AG04450 (cell line): Measurements from ENCODE around the gene AWAT1. TPM values are rescaled to one million over a fixed set of nuclear protein-coding genes. Genes with fewer than 3 reads are reported as not detected.
A peak's percentile ranks its signal among the peaks of the same experiment; 100 is the strongest.

Source experiments
- CTCF ChIA-PET: fragments of 300-600, 350-600 bp; formaldehyde crosslinking; extraction: SDS; loops from one replicate; lab custom pipeline; 2022; ENCODE audit warnings: antibody characterized with exemption, inconsistent platforms; lab: Charles Lee
- POLR2A ChIA-PET: fragments of 350-600 bp; formaldehyde crosslinking; extraction: SDS; loops from one replicate; lab custom pipeline; 2021; ENCODE audit warnings: antibody characterized with exemption, inconsistent platforms; lab: Yijun Ruan, JAX
- DNase-seq: peaks from one replicate; pipeline ENCODE4 v3.0.0-alpha.2; 2011; ENCODE audit warnings: low read depth, low spot score
- H3K27ac ChIP-seq: one replicate; pipeline ENCODE4 v1.5.1; 2012; ENCODE audit warnings: low read depth, low read length, control low read depth
- H3K27me3 ChIP-seq: one replicate; pipeline ENCODE4 v1.6.0; 2012; ENCODE audit warnings: low read length; ENCODE audit not compliant: control insufficient read depth, insufficient read depth
- H3K4me3 ChIP-seq: 2 replicates; pipeline ENCODE4 v1.5.1; 2011; ENCODE audit warnings: mild to moderate bottlenecking, low read depth, low read length, control low read depth
- H3K9me3 ChIP-seq: 2 replicates; pipeline ENCODE4 v1.5.1; 2012; ENCODE audit warnings: low read length; ENCODE audit not compliant: control insufficient read depth, insufficient read depth
- CTCF ChIP-seq: IDR thresholded peaks from 2 replicates; pipeline ENCODE4 v1.5.1; 2011; ENCODE audit warnings: low read depth, low read length, control low read depth, inconsistent platforms
- polyA minus RNA-seq: library from RNA; depleted of rRNA, polyadenylated mRNA; stranded (reverse); fragments of >200 nt; gene quantifications from 2 replicates; pipeline ENCODE4 v1.2.3, GENCODE V29; 2011; rRNA and poly(A)+ RNA removed
- polyA plus RNA-seq: library from polyadenylated mRNA; depleted of rRNA; stranded (reverse); fragments of >200 nt; gene quantifications from 2 replicates; pipeline ENCODE4 v1.2.3, GENCODE V29; 2011; rRNA removed

AWAT1 gene
- not detected in 2 replicates for polyA plus RNA-seq
- polyA minus RNA-seq: not detected in 2 replicates

- TF ChIP-seq CTCF: no peak
- Histone ChIP-seq H3K9me3 (no peaks in the 10 kb centered on the region), H3K27ac (no peak within 1 kb of the TSS), H3K4me3 (no peak within 1 kb of the TSS), H3K27me3 (no peaks in the 10 kb centered on the region)
- DNase-seq: no peak
- POLR2A ChIA-PET: no interaction called here
- CTCF ChIA-PET: no interaction called here
Measured at GRCh38 chrX:70234355-70234754, at the start of gene AWAT1. Gene AWAT1 (plus strand): TSS chrX:70234655. CDS start chrX:70234696, 41 bp downstream.

- H3K27me3 ChIP-seq: no peaks in the 10 kb centered on the region
- DNase-seq: no peak
- H3K9me3 ChIP-seq: no peaks in the 10 kb centered on the region
- POLR2A ChIA-PET: no interaction called here
- no peak overlapping the region for H3K27ac ChIP-seq
- no peak overlapping the region for H3K4me3 ChIP-seq
- CTCF ChIA-PET: no interaction called here
- no peak for TF ChIP-seq CTCF
Measured at GRCh38 chrX:70190225-70190624, 44.2 kb upstream of the AWAT1 start.

GRCh38 chrX:70196961-70197720 is 37.3 kb upstream of the AWAT1 start:
- Histone ChIP-seq H3K27ac (no peak overlapping the region), H3K4me3 (no peak overlapping the region), H3K27me3 (no peaks in the 10 kb centered on the region), H3K9me3 (no peaks in the 10 kb centered on the region)
- ChIA-PET POLR2A (interaction anchor here (0.7 kb wide), 1 partner anchor 105 kb away, joined by 4 read pairs; no protein-coding TSS in a partner anchor), CTCF (interaction anchor here (0.6 kb wide), 1 partner anchor 462 kb away, joined by 3 read pairs; no protein-coding TSS in a partner anchor)
- DNase-seq: no peak
- TF ChIP-seq CTCF: peak; percentile 61

- POLR2A ChIA-PET: no interaction called here
- no peak overlapping the region for H3K27ac ChIP-seq
- CTCF ChIA-PET: no interaction called here
Measured at GRCh38 chrX:70201732-70202131, 32.7 kb upstream of the AWAT1 start.

More at GRCh38 chrX:70201732-70202131, 32.7 kb upstream of the AWAT1 start:
- H3K9me3 ChIP-seq: no peaks in the 10 kb centered on the region
- H3K4me3 ChIP-seq: no peak overlapping the region
- DNase-seq: no peak
- H3K27me3 ChIP-seq: no peaks in the 10 kb centered on the region
- no peak for TF ChIP-seq CTCF
